Activated CD4-positive, alpha-beta memory T cell treated with anti-CD3 and anti-CD28 coated beads, Interleukin-2, amount 10 ng/mL, durations not matched to agents 7 days and 5 days (primary cell): ENCODE results near the gene XYLT1. TPM values are rescaled to one million over a fixed set of nuclear protein-coding genes. Genes with fewer than 3 reads are reported as not detected.

Experiments
- CTCF ChIA-PET: fragments of 350-600 bp; sonication (Branson Sonifier 250); formaldehyde crosslinking; loops from one replicate; lab custom pipeline; 2021; ENCODE audit warnings: antibody characterized with exemption, inconsistent platforms; lab: Charles Lee
- POLR2A ChIA-PET: fragments of 350-600 bp; sonication (Branson Sonifier 250); formaldehyde crosslinking; loops from one replicate; lab custom pipeline; 2021; ENCODE audit warnings: antibody characterized with exemption; lab: Charles Lee
- DNase-seq: peaks from one replicate; pipeline ENCODE4 v3.0.0-alpha.2; 2020
- H3K27ac Mint-ChIP-seq: one replicate; pipeline ENCODE4 v1.8.0; 2021; ENCODE audit warnings: mild to moderate bottlenecking, mixed read lengths
- H3K27me3 Mint-ChIP-seq: one replicate; pipeline ENCODE4 v1.8.0; 2021; ENCODE audit warnings: mixed read lengths
- H3K36me3 Mint-ChIP-seq: one replicate; pipeline ENCODE4 v1.8.0; 2021; ENCODE audit warnings: low read depth, mixed read lengths
- H3K4me1 Mint-ChIP-seq: one replicate; pipeline ENCODE4 v1.8.0; 2021; ENCODE audit warnings: mixed read lengths
- H3K4me3 Mint-ChIP-seq: one replicate; pipeline ENCODE4 v1.8.0; 2021; ENCODE audit warnings: mild to moderate bottlenecking, mixed read lengths
- H3K9me3 Mint-ChIP-seq: one replicate; pipeline ENCODE4 v1.8.0; 2021; ENCODE audit warnings: mixed read lengths
- total RNA-seq, 2 experiments: library from RNA; stranded (reverse); gene quantifications; one replicate each; pipeline ENCODE4 v1.2.3, GENCODE V29; 2021

The XYLT1 gene
- total RNA-seq, 2 experiments from 2014 or later = 30.2 to 34.9 TPM

DNA sequence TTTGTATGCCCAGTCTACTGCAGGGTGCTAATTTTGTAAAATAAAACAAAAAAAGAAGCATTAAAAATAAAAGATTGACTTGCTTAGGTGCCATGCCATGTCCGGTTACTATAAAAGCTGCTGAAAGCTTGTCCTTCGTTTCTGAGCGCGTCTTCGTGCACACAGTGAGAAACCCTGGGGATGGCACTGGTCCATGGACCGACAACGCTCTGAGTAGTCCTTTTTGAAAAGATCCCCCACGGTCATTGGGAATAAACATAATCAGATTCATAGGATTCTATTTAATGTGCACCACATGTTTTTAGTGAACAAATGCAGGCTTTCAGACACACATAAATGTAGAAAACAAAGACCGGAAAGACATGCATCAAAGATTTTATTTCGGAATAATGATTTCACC lies 146.3 kb downstream of the XYLT1 start:
- Mint-ChIP-seq H3K4me1 (peaks cover 1% of the 10 kb centered on the region), H3K9me3 (no peaks in the 10 kb centered on the region), H3K4me3 (no peak overlapping the region), H3K27ac (no peak overlapping the region), H3K27me3 (no peaks in the 10 kb centered on the region), H3K36me3 (peaks cover 2% of the 10 kb centered on the region)
- ChIA-PET CTCF (interaction anchor here (0.5 to 1.4 kb wide), 2 partner anchors 22 to 156 kb away, joined by 3 read pairs; no protein-coding TSS in a partner anchor), POLR2A (no interaction called here)
- DNase-seq = no peak

DNA sequence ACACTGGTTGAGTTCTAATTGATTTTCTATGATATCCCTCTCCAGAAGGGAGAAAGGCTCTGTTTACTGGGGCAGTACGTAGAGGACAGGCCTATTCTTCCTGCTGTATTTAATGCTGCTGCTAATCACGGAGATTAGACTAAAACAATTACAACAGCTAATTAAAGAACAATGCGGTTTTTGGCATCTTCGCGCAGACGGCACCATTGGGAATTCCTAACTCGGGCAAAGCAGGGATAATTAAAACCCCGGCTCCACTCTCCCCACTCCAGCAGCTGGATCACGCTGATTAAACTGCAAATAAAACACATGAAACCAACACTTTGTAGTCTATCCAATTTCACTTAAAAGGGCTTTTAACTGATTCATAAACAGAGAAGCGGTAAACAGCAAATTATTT lies 147.6 kb downstream of the XYLT1 start:
- no peak overlapping the region for H3K27ac Mint-ChIP-seq
- CTCF ChIA-PET = interaction anchor here (1.5 kb wide), 1 partner anchor 24 kb away, joined by 4 read pairs; no protein-coding TSS in a partner anchor
- DNase-seq = no peak

DNA sequence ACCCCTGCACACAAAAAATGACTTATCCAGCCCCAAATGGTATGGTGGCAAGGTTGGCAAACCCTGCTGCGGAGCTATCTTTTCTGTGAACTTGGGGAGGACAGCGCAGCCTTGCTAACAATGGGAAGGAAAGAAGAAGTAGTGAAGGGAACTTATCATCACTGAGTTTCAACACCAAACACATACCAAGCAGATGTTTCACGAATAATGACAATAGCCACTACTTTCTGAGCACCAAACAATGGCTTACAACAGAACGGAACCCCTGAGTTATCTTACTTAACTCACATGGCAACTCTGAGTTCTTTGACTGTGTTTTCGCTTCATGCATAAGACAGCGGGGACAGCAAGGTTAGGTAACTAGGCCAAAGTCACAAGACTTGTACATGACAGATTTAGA lies 148.9 kb downstream of the XYLT1 start:
- H3K27me3 Mint-ChIP-seq = no peaks in the 10 kb centered on the region
- H3K9me3 Mint-ChIP-seq = no peaks in the 10 kb centered on the region
- H3K36me3 Mint-ChIP-seq = peaks cover 1% of the 10 kb centered on the region
- H3K27ac Mint-ChIP-seq = no peak overlapping the region
- no peak for DNase-seq
- ChIA-PET POLR2A (no interaction called here), CTCF (no interaction called here)
- peaks cover 1% of the 10 kb centered on the region for H3K4me1 Mint-ChIP-seq
- no peak overlapping the region for H3K4me3 Mint-ChIP-seq

More for the DNA sequence above, 147.6 kb downstream of the XYLT1 start:
- H3K9me3 Mint-ChIP-seq = no peaks in the 10 kb centered on the region
- H3K36me3 Mint-ChIP-seq = peaks cover 2% of the 10 kb centered on the region
- H3K4me3 Mint-ChIP-seq = no peak overlapping the region
- peaks cover 1% of the 10 kb centered on the region for H3K4me1 Mint-ChIP-seq
- POLR2A ChIA-PET = interaction anchor here (0.6 kb wide), 2 partner anchors 13 to 19 kb away, joined by 3 read pairs; no protein-coding TSS in a partner anchor
- no peaks in the 10 kb centered on the region for H3K27me3 Mint-ChIP-seq

DNA sequence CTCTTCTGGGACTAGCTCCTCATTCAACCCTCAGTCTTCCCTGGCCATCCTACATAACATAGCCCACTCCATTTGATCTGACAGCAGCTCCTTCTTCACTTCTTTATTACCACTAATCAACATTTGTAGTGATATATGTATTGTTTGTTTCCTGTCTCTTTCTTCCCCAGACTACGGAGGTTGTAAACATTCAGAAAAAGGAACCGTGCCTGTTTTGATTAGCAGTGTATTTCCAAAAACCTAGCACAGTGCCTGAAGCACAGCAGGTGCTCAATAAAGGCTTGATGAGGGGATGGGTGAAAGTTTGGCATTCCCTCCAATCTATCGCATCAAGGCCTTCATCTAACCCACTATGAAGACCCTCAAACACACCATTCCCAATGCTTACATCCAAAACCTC lies 150.8 kb downstream of the XYLT1 start:
- no peak for DNase-seq
- H3K4me1 Mint-ChIP-seq = peaks cover 5% of the 10 kb centered on the region
- H3K27ac Mint-ChIP-seq = no peak overlapping the region
- CTCF ChIA-PET = no interaction called here
- no peaks in the 10 kb centered on the region for H3K36me3 Mint-ChIP-seq
- H3K4me3 Mint-ChIP-seq = no peak overlapping the region
- no peaks in the 10 kb centered on the region for H3K9me3 Mint-ChIP-seq
- H3K27me3 Mint-ChIP-seq = no peaks in the 10 kb centered on the region
- POLR2A ChIA-PET = interaction anchor here (0.8 kb wide), 1 partner anchor 22 kb away, joined by 3 read pairs; no protein-coding TSS in a partner anchor

DNA sequence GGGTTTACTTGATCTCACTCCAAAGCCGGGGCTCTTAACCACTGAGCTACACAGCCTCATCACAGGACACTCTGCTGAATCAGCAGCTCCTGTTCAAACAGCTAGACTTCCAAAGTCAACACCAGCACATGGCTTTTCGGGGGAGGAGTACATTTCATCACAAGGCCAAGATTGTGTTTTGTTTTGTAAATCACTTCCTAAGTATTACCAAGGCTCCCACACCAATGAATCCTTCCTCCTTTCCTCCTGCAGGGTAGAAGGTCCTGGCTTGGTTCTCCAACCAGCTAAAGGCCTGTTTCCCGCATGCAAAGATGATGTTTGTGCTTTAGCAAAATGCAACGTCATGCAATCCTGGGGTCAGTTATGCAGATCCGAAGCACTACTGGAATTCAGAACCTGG lies 152.5 kb downstream of the XYLT1 start:
- Mint-ChIP-seq H3K27ac (no peak overlapping the region), H3K27me3 (no peaks in the 10 kb centered on the region), H3K4me1 (peaks cover 11% of the 10 kb centered on the region), H3K36me3 (no peaks in the 10 kb centered on the region), H3K9me3 (no peaks in the 10 kb centered on the region), H3K4me3 (no peak overlapping the region)
- no peak for DNase-seq
- ChIA-PET CTCF (no interaction called here), POLR2A (no interaction called here)

DNA sequence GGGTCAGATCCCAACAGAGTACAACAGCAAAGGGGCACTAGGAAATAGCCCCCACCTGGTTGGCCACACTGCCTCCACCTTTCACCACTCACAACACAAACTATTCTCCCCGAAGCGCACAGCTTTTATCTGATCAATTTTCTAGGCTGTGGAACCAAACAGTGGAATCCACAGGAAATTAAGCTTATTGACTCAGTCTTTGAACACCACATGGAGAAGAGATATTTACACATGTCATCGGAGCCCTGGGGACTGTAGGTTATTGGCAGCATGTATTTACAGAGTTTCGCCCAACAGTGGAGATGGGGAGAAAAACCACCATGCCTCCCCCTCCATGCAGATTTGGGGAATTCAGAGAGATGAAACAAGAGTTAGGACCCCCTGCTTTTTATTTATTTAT lies 154.8 kb downstream of the XYLT1 start:
- Mint-ChIP-seq H3K4me1 (peaks cover 14% of the 10 kb centered on the region), H3K36me3 (peaks cover 3% of the 10 kb centered on the region), H3K27me3 (no peaks in the 10 kb centered on the region), H3K27ac (no peak overlapping the region), H3K4me3 (no peak overlapping the region), H3K9me3 (no peaks in the 10 kb centered on the region)
- POLR2A ChIA-PET = no interaction called here
- CTCF ChIA-PET = no interaction called here
- DNase-seq = no peak

DNA sequence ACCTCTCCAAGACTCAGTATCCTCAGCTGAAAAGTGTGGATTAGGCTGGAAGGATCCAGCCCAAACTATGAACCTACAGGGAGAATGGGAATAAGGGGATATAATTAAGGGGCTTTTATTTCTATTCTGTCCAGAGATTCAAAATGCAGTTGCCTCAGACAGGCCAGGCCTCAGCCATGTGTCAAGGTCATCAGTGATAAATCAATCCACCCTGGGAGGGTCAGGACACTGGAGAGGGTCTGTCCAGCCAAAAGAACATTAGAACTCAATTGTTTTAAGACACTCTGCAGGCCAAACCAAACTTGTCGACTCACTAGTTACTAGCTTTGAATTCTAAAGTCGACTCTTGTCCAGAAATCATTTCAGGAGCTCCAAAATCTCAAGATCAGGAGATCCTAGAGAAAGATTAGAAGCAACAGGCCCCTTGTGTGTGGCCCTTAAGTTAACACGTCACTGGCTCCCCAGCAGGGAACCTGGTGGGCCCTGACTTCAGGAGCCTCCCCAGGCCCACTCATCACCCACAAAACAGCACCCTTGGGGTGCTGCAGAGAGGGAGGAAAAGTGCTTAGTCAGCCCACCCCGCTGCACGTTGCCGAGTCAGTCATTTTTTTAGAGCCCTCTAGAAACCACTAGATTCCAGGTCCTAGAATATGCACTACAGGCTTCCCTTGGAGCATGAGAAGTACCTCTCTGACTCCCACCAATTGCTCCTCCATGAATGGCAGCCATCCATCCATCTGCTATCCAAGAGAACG lies 156.8 kb downstream of the XYLT1 start:
- no peak overlapping the region for H3K27ac Mint-ChIP-seq

DNA sequence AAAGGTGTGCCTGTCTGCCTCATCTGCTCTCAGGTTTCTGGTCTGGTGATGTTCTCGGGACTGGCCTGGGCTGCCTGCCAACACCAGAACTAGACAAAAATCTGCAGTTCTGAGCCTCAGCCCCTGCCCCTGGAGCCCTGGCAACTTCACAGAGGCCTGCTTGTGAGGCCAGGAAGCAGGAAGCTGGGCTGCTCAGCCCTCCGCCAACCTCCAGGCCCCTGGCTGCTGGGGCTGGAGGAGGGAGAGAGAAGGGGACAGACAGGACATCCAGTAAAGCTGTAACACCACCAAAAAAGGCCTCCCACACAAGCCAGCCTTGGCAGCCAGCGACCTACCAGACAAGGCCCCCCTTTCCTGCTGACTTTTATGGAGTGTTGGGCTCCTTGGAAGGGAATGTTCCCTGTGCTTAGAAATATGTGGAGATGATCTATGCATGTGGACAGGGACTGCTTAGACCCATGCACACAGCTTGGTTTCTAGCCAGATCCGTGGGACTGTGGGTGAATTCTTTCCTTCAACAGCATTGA lies 157.6 kb downstream of the XYLT1 start:
- Mint-ChIP-seq H3K4me1 (peaks cover 12% of the 10 kb centered on the region), H3K27ac (no peak overlapping the region), H3K27me3 (no peaks in the 10 kb centered on the region), H3K36me3 (peaks cover 3% of the 10 kb centered on the region), H3K4me3 (no peak overlapping the region), H3K9me3 (no peaks in the 10 kb centered on the region)
- DNase-seq = no peak
- ChIA-PET POLR2A (no interaction called here), CTCF (no interaction called here)

More for the DNA sequence above, 156.8 kb downstream of the XYLT1 start:
- Mint-ChIP-seq H3K27me3 (no peaks in the 10 kb centered on the region), H3K36me3 (peaks cover 3% of the 10 kb centered on the region), H3K4me3 (no peak overlapping the region), H3K9me3 (no peaks in the 10 kb centered on the region), H3K4me1 (peaks cover 12% of the 10 kb centered on the region)
- ChIA-PET CTCF (no interaction called here), POLR2A (no interaction called here)
- no peak for DNase-seq

DNA sequence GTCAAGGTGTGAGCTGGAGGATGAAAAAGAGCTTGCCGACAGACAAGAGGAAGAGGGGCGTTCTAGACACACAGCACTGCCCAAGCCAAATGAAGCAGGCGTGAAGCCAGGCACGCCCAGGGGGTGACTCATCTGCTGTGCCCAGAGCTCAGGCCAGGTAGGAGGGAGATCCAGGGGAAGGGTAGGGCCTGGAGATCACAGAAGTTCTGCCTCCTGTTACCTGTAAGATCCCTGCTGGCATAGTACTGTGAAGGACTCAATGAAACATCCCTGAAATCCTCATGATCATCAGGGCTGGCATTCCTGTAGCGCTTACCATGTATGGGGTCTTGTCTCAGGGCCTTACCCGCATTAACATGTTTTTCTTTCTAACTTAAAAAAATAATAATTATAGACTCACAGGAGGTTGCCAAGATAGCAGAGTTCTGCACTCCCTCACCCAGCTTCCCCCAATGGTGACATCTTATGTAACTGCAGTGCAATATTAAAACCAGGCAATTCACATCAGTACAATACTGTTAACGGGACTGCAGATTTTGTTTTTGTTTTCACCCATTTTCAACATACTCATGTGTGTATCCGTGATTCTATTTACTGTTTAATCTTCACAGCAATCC lies 158.6 kb downstream of the XYLT1 start:
- no peak for DNase-seq
- ChIA-PET CTCF (interaction anchor here (1.9 kb wide), 1 partner anchor 104 kb away, joined by 5 read pairs; no protein-coding TSS in a partner anchor), POLR2A (no interaction called here)
- Mint-ChIP-seq H3K27ac (no peak overlapping the region), H3K36me3 (peaks cover 3% of the 10 kb centered on the region), H3K9me3 (no peaks in the 10 kb centered on the region), H3K4me3 (no peak overlapping the region), H3K4me1 (peaks cover 12% of the 10 kb centered on the region), H3K27me3 (no peaks in the 10 kb centered on the region)

DNA sequence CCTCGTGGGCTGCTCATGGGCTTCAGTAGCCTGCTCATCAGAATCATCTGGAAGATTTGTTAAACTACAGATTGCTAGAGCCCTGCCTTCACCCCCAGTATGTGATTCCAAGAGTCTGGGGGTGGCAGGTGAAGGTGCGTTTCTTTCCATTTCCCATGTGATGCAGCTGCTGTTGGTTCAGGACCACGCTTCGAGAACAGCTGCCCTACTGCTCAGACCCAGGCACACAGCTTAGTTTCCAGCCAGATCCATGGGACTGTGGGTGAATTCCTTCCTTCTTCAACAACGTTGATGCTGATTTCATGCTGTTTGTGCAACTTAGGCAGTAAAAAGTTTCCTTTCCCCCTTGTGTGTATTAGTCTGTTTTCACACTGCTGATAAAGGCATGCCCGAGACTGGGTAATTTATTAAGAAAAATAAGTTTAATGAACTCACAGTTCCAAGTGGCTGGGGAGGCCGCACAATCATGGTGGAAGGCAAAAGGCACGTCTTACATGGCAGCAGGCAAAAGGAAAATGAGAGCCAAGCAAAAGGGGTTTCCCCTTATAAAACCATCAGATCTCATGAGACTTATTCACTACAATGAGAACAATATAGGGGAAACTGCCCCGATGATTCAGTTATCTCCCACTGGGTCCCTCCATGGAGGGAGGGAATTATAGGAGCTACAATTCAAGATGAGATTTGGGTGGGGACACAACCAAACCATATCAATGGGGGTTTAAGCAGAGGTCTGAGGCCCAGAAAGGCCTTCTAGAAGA lies 159.2 kb downstream of the XYLT1 start:
- Mint-ChIP-seq H3K4me1 (peaks cover 12% of the 10 kb centered on the region), H3K27ac (no peak overlapping the region)
- CTCF ChIA-PET = interaction anchor here (1.9 kb wide), 1 partner anchor 105 kb away, joined by 5 read pairs; no protein-coding TSS in a partner anchor

DNA sequence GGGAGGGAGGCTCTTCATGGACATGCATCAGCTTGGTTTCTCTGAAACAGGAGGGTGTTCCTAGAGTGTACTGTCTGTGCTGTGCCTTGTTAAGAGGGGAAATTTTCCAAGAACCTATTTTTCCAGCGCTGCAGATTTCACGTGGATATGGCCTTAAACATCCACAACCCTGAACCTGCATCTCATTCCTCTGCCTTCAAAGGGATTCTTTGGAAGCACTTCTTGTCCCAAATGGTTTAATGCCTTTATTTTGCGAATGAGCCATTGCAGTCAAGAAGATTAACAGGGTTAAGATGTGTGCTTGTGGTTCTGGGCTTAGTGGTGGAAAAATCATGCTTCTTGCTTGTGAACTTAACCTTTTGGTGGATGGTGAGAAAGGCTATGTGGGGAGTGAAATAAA lies 161.2 kb downstream of the XYLT1 start:
- H3K4me3 Mint-ChIP-seq = no peak overlapping the region
- no peak overlapping the region for H3K27ac Mint-ChIP-seq
- DNase-seq = no peak
- CTCF ChIA-PET = no interaction called here
- POLR2A ChIA-PET = interaction anchor here (0.7 kb wide), 1 partner anchor 14 kb away, joined by 3 read pairs; no protein-coding TSS in a partner anchor
- H3K27me3 Mint-ChIP-seq = no peaks in the 10 kb centered on the region
- H3K36me3 Mint-ChIP-seq = peaks cover 3% of the 10 kb centered on the region
- no peaks in the 10 kb centered on the region for H3K9me3 Mint-ChIP-seq
- H3K4me1 Mint-ChIP-seq = peaks cover 16% of the 10 kb centered on the region

More for the DNA sequence above, 159.2 kb downstream of the XYLT1 start:
- no peaks in the 10 kb centered on the region for H3K27me3 Mint-ChIP-seq
- no peak for DNase-seq
- H3K4me3 Mint-ChIP-seq = no peak overlapping the region
- POLR2A ChIA-PET = no interaction called here
- H3K36me3 Mint-ChIP-seq = peaks cover 3% of the 10 kb centered on the region
- no peaks in the 10 kb centered on the region for H3K9me3 Mint-ChIP-seq

DNA sequence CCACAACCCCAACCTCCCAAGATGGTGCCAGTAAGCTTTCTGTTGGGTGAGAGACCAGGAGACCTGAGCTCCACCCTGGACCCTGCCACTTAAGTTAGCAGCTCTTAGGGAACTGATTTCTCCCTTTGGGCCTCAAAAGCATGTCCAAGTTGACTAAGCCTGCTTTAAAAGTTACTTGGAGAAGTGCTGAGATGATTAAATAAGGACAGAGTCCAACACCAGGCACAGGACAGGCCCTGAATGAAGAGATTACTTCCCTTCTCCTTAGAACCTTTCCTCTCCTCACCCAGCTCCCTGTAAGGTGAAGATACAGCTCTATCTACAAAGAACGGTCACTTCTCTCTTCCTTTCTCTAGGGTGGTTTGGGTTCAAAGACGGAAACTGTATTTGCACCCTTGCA lies 162.6 kb downstream of the XYLT1 start:
- CTCF ChIA-PET = interaction anchor here (1.1 kb wide), 1 partner anchor 11 kb away, joined by 3 read pairs; no protein-coding TSS in a partner anchor

More for the DNA sequence above, 162.6 kb downstream of the XYLT1 start:
- no peak for DNase-seq
- POLR2A ChIA-PET = no interaction called here
- Mint-ChIP-seq H3K27ac (no peak overlapping the region), H3K9me3 (no peaks in the 10 kb centered on the region), H3K36me3 (peaks cover 3% of the 10 kb centered on the region), H3K27me3 (no peaks in the 10 kb centered on the region), H3K4me1 (peaks cover 15% of the 10 kb centered on the region), H3K4me3 (no peak overlapping the region)
